ENCODE results near the gene MAD1L1.

The MAD1L1 gene

GRCh38 chr7:2140216-2141020 is 92.3 kb downstream of the MAD1L1 start:
- DNase-seq (ENCODE audit: low read depth), result no peak
- H3K4me3 ChIP-seq (ENCODE audit: control insufficient read depth, low read depth, low read length), result no peak overlapping the region
- TF ChIP-seq, protein P1, sequence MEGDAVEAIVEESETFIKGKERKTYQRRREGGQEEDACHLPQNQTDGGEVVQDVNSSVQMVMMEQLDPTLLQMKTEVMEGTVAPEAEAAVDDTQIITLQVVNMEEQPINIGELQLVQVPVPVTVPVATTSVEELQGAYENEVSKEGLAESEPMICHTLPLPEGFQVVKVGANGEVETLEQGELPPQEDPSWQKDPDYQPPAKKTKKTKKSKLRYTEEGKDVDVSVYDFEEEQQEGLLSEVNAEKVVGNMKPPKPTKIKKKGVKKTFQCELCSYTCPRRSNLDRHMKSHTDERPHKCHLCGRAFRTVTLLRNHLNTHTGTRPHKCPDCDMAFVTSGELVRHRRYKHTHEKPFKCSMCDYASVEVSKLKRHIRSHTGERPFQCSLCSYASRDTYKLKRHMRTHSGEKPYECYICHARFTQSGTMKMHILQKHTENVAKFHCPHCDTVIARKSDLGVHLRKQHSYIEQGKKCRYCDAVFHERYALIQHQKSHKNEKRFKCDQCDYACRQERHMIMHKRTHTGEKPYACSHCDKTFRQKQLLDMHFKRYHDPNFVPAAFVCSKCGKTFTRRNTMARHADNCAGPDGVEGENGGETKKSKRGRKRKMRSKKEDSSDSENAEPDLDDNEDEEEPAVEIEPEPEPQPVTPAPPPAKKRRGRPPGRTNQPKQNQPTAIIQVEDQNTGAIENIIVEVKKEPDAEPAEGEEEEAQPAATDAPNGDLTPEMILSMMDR (conservative IDR thresholded peaks at IDR 0.05; ENCODE audit: control insufficient read depth, insufficient read depth, low read depth, low read length), result no peak

GRCh38 chr7:2139004-2139699 is 93.6 kb downstream of the MAD1L1 start:
- TF ChIP-seq, protein P1 (conservative IDR thresholded peaks at IDR 0.05; ENCODE audit: control insufficient read depth, insufficient read depth, low read depth, low read length), result no peak
- DNase-seq (ENCODE audit: low read depth), result no peak
- H3K4me3 ChIP-seq (ENCODE audit: control insufficient read depth, low read depth, low read length), result no peak overlapping the region

DNA sequence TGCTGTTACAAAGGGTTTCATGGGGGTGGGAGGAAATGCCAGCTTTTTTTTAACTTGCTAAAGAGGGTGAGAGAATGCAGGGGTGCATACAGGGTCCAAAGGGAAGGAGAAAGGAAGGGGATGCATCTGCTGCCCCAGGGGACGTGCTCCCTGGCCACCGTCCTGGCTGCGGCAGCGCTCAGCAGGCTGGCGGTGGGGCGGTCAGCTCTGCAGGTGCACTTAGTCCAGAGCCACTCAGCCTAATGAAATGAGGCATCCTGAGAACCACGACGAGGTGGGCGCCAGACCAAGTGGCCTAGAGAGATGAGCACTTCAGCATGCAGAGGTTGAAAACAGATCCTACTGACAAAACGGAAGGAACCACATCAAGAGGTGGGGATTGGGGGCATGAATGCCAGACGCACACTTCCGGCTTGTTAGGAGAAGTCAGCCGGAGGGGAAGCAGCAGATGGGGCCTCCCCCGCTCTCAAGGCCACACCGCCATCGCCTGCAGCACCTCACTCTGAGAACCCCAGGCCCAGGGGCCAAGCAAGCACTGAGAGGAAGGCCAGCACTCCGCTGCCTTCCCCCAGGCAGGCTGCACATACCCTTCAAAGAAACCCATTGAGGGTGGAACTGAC is 94.5 kb downstream of the MAD1L1 start:
- DNase-seq (ENCODE audit: low read depth), result no peak
- H3K4me3 ChIP-seq (ENCODE audit: control insufficient read depth, low read depth, low read length), result no peak overlapping the region
- TF ChIP-seq, protein P1 (conservative IDR thresholded peaks at IDR 0.05; ENCODE audit: control insufficient read depth, insufficient read depth, low read depth, low read length), result no peak

GRCh38 chr7:2134740-2135139 is 98.0 kb downstream of the MAD1L1 start:
- no peak for DNase-seq (ENCODE audit: low read depth)
- TF ChIP-seq, protein P1 (conservative IDR thresholded peaks at IDR 0.05; ENCODE audit: control insufficient read depth, insufficient read depth, low read depth, low read length), result no peak
- no peak overlapping the region for H3K4me3 ChIP-seq (ENCODE audit: control insufficient read depth, low read depth, low read length)

DNA sequence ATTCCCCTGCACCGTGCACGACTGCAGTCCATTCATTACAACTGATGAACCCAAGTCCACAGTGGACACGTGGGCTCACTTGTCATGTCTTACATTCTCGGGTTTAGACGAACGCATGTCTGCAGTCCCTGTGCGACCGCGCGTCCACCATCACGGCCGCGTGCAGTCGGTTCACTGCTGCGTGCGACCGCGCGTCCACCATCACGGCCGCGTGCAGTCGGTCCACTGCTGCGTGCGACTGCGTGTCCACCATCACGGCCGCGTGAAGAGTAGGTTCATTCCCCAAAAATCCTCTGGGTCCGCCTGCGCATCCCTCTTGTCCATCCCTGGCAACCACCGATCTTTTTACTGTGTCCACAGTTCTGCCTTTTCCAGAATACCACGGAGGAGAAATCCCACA is 100.5 kb downstream of the MAD1L1 start:
- TF ChIP-seq, protein P1 (conservative IDR thresholded peaks at IDR 0.05; ENCODE audit: control insufficient read depth, insufficient read depth, low read depth, low read length), result no peak
- DNase-seq (ENCODE audit: low read depth), result no peak
- no peak overlapping the region for H3K4me3 ChIP-seq (ENCODE audit: control insufficient read depth, low read depth, low read length)

DNA sequence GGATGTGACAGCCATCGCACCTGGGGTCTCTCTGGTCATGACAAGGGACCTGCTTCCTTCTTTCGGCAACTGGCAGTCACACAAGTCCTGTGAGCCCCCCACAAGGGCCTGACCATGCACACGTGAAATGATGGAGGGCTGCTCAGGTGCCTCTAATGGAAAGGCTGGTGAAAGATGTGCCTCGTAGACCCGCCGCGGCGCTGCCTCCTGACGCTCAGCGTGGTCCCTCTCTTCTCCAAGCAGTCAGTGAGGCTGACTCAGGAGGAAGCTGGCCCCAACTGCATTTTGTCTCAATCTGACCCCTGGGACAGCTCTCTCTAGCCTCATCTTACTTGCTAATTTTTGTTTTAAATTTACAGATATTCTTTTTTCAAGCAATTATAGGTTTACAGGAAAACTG is 100.9 kb downstream of the MAD1L1 start:
- H3K4me3 ChIP-seq (ENCODE audit: control insufficient read depth, low read depth, low read length), result no peak overlapping the region
- DNase-seq (ENCODE audit: low read depth), result no peak
- TF ChIP-seq, protein P1 (conservative IDR thresholded peaks at IDR 0.05; ENCODE audit: control insufficient read depth, insufficient read depth, low read depth, low read length), result no peak

Data from fibroblast of mammary gland (primary cell).